Activated B cell treated with CpG ODN at 0.5 μM for 24 hours (primary cell): ENCODE measurements around the gene LGMN. TPM values are rescaled to one million over a fixed set of nuclear protein-coding genes. Genes with fewer than 3 reads are reported as not detected.

Source experiments
- ATAC-seq: fragments of 200-7000 bp; cut with Tn5 transposase; one replicate; pipeline ENCODE4 v1.10.0; 2021; ENCODE audit warnings: low read depth, mild to moderate bottlenecking, moderate library complexity
- CTCF ChIA-PET: fragments of 350-600 bp; sonication (Branson Sonifier 250); formaldehyde crosslinking; loops from one replicate; lab custom pipeline; 2021; ENCODE audit warnings: antibody characterized with exemption; lab: Charles Lee
- POLR2A ChIA-PET: fragments of 350-600 bp; sonication (Branson Sonifier 250); formaldehyde crosslinking; loops from one replicate; lab custom pipeline; 2021; ENCODE audit warnings: antibody characterized with exemption; lab: Charles Lee
- DNase-seq: peaks from one replicate; pipeline ENCODE4 v3.0.0; 2022
- H3K27ac Mint-ChIP-seq: one replicate; pipeline ENCODE4 v1.8.0; 2020; ENCODE audit warnings: mixed read lengths
- H3K27me3 Mint-ChIP-seq: one replicate; pipeline ENCODE4 v1.8.0; 2021; ENCODE audit warnings: mixed read lengths
- H3K36me3 Mint-ChIP-seq: one replicate; pipeline ENCODE4 v1.8.0; 2021; ENCODE audit warnings: low read depth, mixed read lengths
- H3K4me1 Mint-ChIP-seq: one replicate; pipeline ENCODE4 v1.8.0; 2021; ENCODE audit warnings: mixed read lengths
- H3K4me3 Mint-ChIP-seq: one replicate; pipeline ENCODE4 v1.8.0; 2020; ENCODE audit warnings: mild to moderate bottlenecking, mixed read lengths
- H3K9me3 Mint-ChIP-seq: one replicate; pipeline ENCODE4 v1.8.0; 2020; ENCODE audit warnings: mixed read lengths
- intact Hi-C: fragments of 100-400 bp; cut with micrococcal nuclease; formaldehyde crosslinking; loops from one replicate; pipeline ENCODE4 v1.15.1; 2024
- total RNA-seq: library from RNA; stranded (reverse); gene quantifications from 2 replicates; pipeline ENCODE4 v1.2.3, GENCODE V29; 2022
- TF ChIP-seq, protein P1 (sequence below): fragments of 200-600 bp; IDR thresholded peaks from one replicate; pipeline ENCODE4 v1.8.0; 2022; ENCODE audit warnings: antibody characterized with exemption, mild to moderate bottlenecking

LGMN gene
- total RNA-seq, 1 donor from 2014 or later = 11.8 TPM

DNA sequence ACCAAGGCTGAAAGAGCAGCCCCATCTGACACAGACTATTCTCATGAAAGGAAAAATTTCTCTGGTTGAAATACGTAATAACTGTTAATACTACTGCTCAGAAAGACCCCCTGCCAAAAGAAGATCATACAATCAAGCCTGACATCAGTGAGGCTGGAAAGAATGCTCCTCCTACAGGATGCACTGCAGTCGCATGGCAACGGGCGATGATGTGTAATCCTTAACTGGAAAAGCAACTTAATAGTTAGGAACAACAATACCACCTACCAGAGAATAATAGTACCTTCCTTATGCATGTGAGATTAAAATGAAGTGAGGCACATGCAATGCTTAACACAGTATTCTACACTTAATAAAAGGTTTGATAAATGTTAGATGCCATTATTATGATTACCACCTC is 44.5 kb upstream of the LGMN start:
- Mint-ChIP-seq H3K27me3 (no peaks in the 10 kb centered on the region), H3K4me1 (peaks cover 33% of the 10 kb centered on the region), H3K4me3 (peak overlapping the region; percentile 12), H3K36me3 (peaks cover 19% of the 10 kb centered on the region), H3K27ac (no peak overlapping the region), H3K9me3 (peaks cover 19% of the 10 kb centered on the region)
- TF ChIP-seq, protein P1, sequence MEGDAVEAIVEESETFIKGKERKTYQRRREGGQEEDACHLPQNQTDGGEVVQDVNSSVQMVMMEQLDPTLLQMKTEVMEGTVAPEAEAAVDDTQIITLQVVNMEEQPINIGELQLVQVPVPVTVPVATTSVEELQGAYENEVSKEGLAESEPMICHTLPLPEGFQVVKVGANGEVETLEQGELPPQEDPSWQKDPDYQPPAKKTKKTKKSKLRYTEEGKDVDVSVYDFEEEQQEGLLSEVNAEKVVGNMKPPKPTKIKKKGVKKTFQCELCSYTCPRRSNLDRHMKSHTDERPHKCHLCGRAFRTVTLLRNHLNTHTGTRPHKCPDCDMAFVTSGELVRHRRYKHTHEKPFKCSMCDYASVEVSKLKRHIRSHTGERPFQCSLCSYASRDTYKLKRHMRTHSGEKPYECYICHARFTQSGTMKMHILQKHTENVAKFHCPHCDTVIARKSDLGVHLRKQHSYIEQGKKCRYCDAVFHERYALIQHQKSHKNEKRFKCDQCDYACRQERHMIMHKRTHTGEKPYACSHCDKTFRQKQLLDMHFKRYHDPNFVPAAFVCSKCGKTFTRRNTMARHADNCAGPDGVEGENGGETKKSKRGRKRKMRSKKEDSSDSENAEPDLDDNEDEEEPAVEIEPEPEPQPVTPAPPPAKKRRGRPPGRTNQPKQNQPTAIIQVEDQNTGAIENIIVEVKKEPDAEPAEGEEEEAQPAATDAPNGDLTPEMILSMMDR = no peak
- intact Hi-C loops = loop anchor here (5.0 kb wide), 2 partner anchors 91 to 186 kb away; no protein-coding TSS in a partner anchor
- POLR2A ChIA-PET = interaction anchor here (0.8 kb wide), 1 partner anchor 17 kb away, joined by 3 read pairs; no protein-coding TSS in a partner anchor
- no peak for ATAC-seq
- CTCF ChIA-PET = interaction anchor here (1.0 kb wide), 1 partner anchor 9 kb away, joined by 3 read pairs; no protein-coding TSS in a partner anchor
- DNase-seq = no peak

DNA sequence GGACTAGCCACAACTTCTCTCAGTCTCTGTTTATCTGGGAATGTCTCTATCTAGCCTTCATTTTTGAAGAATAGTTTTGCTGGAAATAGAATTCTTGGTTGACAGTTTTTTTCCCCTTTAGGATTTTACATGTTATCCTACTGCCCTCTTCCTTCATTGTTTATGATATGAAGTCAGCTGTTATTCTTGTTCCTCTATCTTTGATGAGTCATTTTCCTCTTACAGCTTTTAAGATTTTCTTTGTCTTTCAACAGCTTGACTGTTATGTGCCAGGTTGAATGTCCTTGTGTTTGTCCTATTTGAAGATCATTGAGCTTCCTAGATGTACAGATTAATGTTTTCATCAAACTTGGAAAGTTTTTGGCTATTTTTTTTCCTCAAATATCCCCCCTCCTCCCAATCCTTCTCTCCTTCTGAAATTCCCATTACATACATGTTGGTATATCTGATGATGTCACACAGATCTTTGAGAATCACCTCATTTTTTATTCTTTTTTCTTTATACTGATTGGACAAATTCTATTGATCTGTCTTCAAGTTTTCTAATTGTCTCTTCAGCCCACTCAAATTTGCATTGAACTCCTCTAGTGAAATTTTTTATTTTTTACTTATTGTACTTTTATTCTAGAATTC is 41.1 kb upstream of the LGMN start:
- Mint-ChIP-seq H3K4me3 (no peak overlapping the region), H3K4me1 (peaks cover 16% of the 10 kb centered on the region), H3K27ac (no peak overlapping the region), H3K9me3 (peaks cover 19% of the 10 kb centered on the region), H3K36me3 (peaks cover 6% of the 10 kb centered on the region), H3K27me3 (no peaks in the 10 kb centered on the region)
- DNase-seq (no peak), ATAC-seq (no peak)
- TF ChIP-seq, protein P1 = no peak
- ChIA-PET POLR2A (no interaction called here), CTCF (no interaction called here)
- intact Hi-C loops = loop anchor here (5.0 kb wide), 3 partner anchors 87 to 197 kb away; no protein-coding TSS in a partner anchor

DNA sequence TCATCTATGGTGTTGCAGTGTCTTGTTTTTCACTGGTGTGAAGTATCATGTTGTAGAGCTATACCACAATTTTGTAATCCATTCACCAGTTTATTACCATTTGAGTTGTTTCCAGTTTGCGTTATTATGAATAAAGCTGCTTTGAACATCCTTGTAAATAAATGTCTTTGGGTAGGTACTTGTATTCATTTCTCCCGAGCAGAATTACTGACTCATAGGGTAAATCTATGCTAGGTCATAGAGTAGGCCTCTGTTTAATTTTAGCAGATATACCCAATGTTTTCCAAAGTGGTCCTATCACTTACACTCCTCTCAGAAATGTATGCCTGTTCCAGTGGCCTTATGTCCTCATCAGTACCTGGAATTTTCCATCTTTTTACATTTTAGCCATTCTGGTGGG is 39.1 kb upstream of the LGMN start:
- no peak overlapping the region for H3K27ac Mint-ChIP-seq
- intact Hi-C loops = loop anchor here (5.0 kb wide), 1 partner anchor 195 kb away; no protein-coding TSS in a partner anchor
- no peak for DNase-seq
- TF ChIP-seq, protein P1 = no peak
- H3K36me3 Mint-ChIP-seq = peaks cover 5% of the 10 kb centered on the region
- H3K4me3 Mint-ChIP-seq = no peak overlapping the region
- ATAC-seq = no peak
- ChIA-PET CTCF (interaction anchor here (0.6 to 3.7 kb wide), 5 partner anchors 74 to 101 kb away, joined by 3 to 21 read pairs (median 4); no protein-coding TSS in a partner anchor), POLR2A (interaction anchor here (0.7 to 1.1 kb wide), 2 partner anchors 19 to 89 kb away, joined by 4 to 5 read pairs; no protein-coding TSS in a partner anchor)
- no peaks in the 10 kb centered on the region for H3K27me3 Mint-ChIP-seq
- peaks cover 19% of the 10 kb centered on the region for H3K9me3 Mint-ChIP-seq
- H3K4me1 Mint-ChIP-seq = peaks cover 7% of the 10 kb centered on the region

DNA sequence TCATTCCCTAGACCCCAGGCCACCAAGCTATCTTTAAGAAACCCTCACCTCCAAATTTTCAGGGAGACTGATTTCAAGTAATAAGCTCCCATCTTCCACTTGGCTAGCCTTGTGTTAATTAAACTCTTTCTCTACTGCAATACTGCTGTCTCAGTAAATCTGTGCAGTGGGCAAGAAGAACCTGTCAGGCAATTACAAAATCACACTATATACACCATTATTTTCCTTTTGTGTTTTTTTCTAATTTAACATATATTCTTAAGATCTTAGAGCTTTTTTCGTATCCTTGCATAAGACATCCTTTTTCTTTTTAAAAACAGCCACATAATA is 38.0 kb upstream of the LGMN start:
- H3K36me3 Mint-ChIP-seq = peaks cover 5% of the 10 kb centered on the region
- intact Hi-C loops = loop anchor here (5.0 kb wide), 1 partner anchor 194 kb away; no protein-coding TSS in a partner anchor
- H3K27ac Mint-ChIP-seq = no peak overlapping the region
- TF ChIP-seq, protein P1 = no peak
- peaks cover 16% of the 10 kb centered on the region for H3K9me3 Mint-ChIP-seq
- CTCF ChIA-PET = interaction anchor here (0.9 to 3.7 kb wide), 5 partner anchors 65 to 100 kb away, joined by 4 to 21 read pairs (median 6); no protein-coding TSS in a partner anchor
- no peak overlapping the region for H3K4me3 Mint-ChIP-seq
- DNase-seq (no peak), ATAC-seq (no peak)
- POLR2A ChIA-PET = no interaction called here
- H3K4me1 Mint-ChIP-seq = peaks cover 7% of the 10 kb centered on the region
- no peaks in the 10 kb centered on the region for H3K27me3 Mint-ChIP-seq
